ENCODE measurements around the gene CORIN. TPM values are rescaled to one million over a fixed set of nuclear protein-coding genes. Genes with fewer than 3 reads are reported as not detected.

CORIN gene
- total RNA-seq, 1 experiment from 2014 or later, result 3.5 TPM

- H3K4me2 ChIP-seq (ENCODE audit: low read length), result no peak overlapping the region
- no peak for TF ChIP-seq CEBPB (IDR thresholded peaks at IDR 0.05; ENCODE audit: low read depth)
- no peak overlapping the region for H3K9ac ChIP-seq (ENCODE audit: low read length)
- no peaks in the 10 kb centered on the region for H3K9me3 ChIP-seq (ENCODE audit: control insufficient read depth in 1 of 2, insufficient read depth in 1 of 2, low read depth in 1 of 2, low read length in 2 of 2)
- CTCF ChIA-PET, result no interaction called here
- no peak overlapping the region for H2AFZ ChIP-seq (ENCODE audit: low read depth, low read length, poor library complexity, severe bottlenecking)
- no peaks in the 10 kb centered on the region for H3K27me3 ChIP-seq (ENCODE audit: insufficient read depth, low read length)
- H3K9me2 ChIP-seq (ENCODE audit: insufficient read depth), result no peaks in the 10 kb centered on the region
- no peaks in the 10 kb centered on the region for H3K79me2 ChIP-seq (ENCODE audit: insufficient read depth, low read length)
- ATAC-seq (no peak), DNase-seq (ENCODE audit: low read depth, low spot score) (no peak)
- H3K27ac ChIP-seq (ENCODE audit: low read depth, low read length), result no peak overlapping the region
- intact Hi-C loops (cut with micrococcal nuclease), result no loop called here
- H3K4me1 ChIP-seq (ENCODE audit: control insufficient read depth in 1 of 2, insufficient read depth in 2 of 2, low read length in 2 of 2), result no peaks in the 10 kb centered on the region
- RAD21 ChIA-PET (ENCODE audit: low non-redundant PET in 1 of 2, low total read pairs in 2 of 2, uncharacterized antibody in 2 of 2, unreplicated experiment in 2 of 2), result no interaction called here
- no peaks in the 10 kb centered on the region for H3K36me3 ChIP-seq (ENCODE audit: control insufficient read depth in 1 of 2, insufficient read depth in 2 of 2, low read length in 2 of 2)
- no peak overlapping the region for H3K4me3 ChIP-seq (replicated peaks in 1 of 2; ENCODE audit: low read depth in 1 of 2, low read length in 2 of 2)
- no peaks in the 10 kb centered on the region for H4K20me1 ChIP-seq (ENCODE audit: insufficient read depth)
- no TSS peak for BruUV-seq (replicated peaks)
- POLR2A ChIA-PET, result no interaction called here
Measured at GRCh38 chr4:47647029-47647428, 190.8 kb downstream of the CORIN start.

GRCh38 chr4:47646372-47646771, 191.5 kb downstream of the CORIN start:
- Histone ChIP-seq H3K9me3 (ENCODE audit: control insufficient read depth in 1 of 2, insufficient read depth in 1 of 2, low read depth in 1 of 2, low read length in 2 of 2) (no peaks in the 10 kb centered on the region), H3K27ac (ENCODE audit: low read depth, low read length) (no peak overlapping the region), H3K4me1 (ENCODE audit: control insufficient read depth in 1 of 2, insufficient read depth in 2 of 2, low read length in 2 of 2) (no peaks in the 10 kb centered on the region), H3K4me2 (ENCODE audit: low read length) (no peak overlapping the region), H3K9me2 (ENCODE audit: insufficient read depth) (no peaks in the 10 kb centered on the region), H3K4me3 (replicated peaks in 1 of 2; ENCODE audit: low read depth in 1 of 2, low read length in 2 of 2) (no peak overlapping the region), H4K20me1 (ENCODE audit: insufficient read depth) (no peaks in the 10 kb centered on the region), H3K27me3 (ENCODE audit: insufficient read depth, low read length) (no peaks in the 10 kb centered on the region), H3K9ac (ENCODE audit: low read length) (no peak overlapping the region), H3K79me2 (ENCODE audit: insufficient read depth, low read length) (no peaks in the 10 kb centered on the region), H3K36me3 (ENCODE audit: control insufficient read depth in 1 of 2, insufficient read depth in 2 of 2, low read length in 2 of 2) (no peaks in the 10 kb centered on the region), H2AFZ (ENCODE audit: low read depth, low read length, poor library complexity, severe bottlenecking) (no peak overlapping the region)
- TF ChIP-seq ATF3 (IDR thresholded peaks at IDR 0.05), result no peak
- no peak for TF ChIP-seq TCF7L2 (IDR thresholded peaks at IDR 0.05; ENCODE audit: borderline replicate concordance, extremely low read depth, insufficient read depth, insufficient read length)
- TF ChIP-seq EGR1 (IDR thresholded peaks at IDR 0.05; ENCODE audit: low read depth), result no peak
- TF ChIP-seq REST (IDR thresholded peaks at IDR 0.05; ENCODE audit: low read depth), result no peak
- no peak for TF ChIP-seq SIN3A (IDR thresholded peaks at IDR 0.05; ENCODE audit: low read depth)
- TF ChIP-seq EZH2 (IDR thresholded peaks at IDR 0.05), result no peak
- TF ChIP-seq SP1 (IDR thresholded peaks at IDR 0.05; ENCODE audit: low read depth), result no peak
- TF ChIP-seq SRF (IDR thresholded peaks at IDR 0.05; ENCODE audit: low read depth), result no peak
- TF ChIP-seq CTCF (IDR thresholded peaks at IDR 0.05 in 2 of 3, conservative IDR thresholded peaks at IDR 0.05 in 1 of 3; ENCODE audit: borderline replicate concordance in 1 of 3, insufficient read depth in 1 of 3, low read depth in 2 of 3, low read length in 2 of 3), result no peak
- no peak for TF ChIP-seq FOSL1 (IDR thresholded peaks at IDR 0.05; ENCODE audit: low read depth)
- TF ChIP-seq ZFX (IDR thresholded peaks at IDR 0.05), result no peak
- no peak for TF ChIP-seq CEBPB (IDR thresholded peaks at IDR 0.05; ENCODE audit: low read depth)
- no peak for TF ChIP-seq CBX3 (IDR thresholded peaks at IDR 0.05; ENCODE audit: low read depth)
- no peak for TF ChIP-seq EZH2phosphoT487 (IDR thresholded peaks at IDR 0.05; ENCODE audit: borderline replicate concordance)
- TF ChIP-seq POLR2A (IDR thresholded peaks at IDR 0.05; ENCODE audit: borderline replicate concordance, extremely low read depth, insufficient read depth, insufficient read length), result no peak
- POLR2A ChIA-PET, result no interaction called here
- intact Hi-C loops (cut with micrococcal nuclease), result no loop called here
- RAD21 ChIA-PET (ENCODE audit: low non-redundant PET in 1 of 2, low total read pairs in 2 of 2, uncharacterized antibody in 2 of 2, unreplicated experiment in 2 of 2), result no interaction called here
- no TSS peak for BruUV-seq (replicated peaks)
- DNase-seq (ENCODE audit: low read depth, low spot score) (no peak), ATAC-seq (no peak)
- CTCF ChIA-PET, result no interaction called here

Data from HCT116 (cell line).